HG03196 (cell line): ENCODE data around the gene SLC27A5.
A peak's percentile ranks its signal among the peaks of the same experiment; 100 is the strongest.
"Not testable (repeated sequence)": the region's sequence is repeated elsewhere in the genome, so short reads cannot be mapped to it uniquely, and the experiment has no call there.

ENCODE experiments used
- ATAC-seq: cut with Tn5 transposase; IDR thresholded peaks from one replicate; pipeline ENCODE4 v1.9.1; 2021; ENCODE audit not compliant: unreplicated experiment

Gene SLC27A5

DNA sequence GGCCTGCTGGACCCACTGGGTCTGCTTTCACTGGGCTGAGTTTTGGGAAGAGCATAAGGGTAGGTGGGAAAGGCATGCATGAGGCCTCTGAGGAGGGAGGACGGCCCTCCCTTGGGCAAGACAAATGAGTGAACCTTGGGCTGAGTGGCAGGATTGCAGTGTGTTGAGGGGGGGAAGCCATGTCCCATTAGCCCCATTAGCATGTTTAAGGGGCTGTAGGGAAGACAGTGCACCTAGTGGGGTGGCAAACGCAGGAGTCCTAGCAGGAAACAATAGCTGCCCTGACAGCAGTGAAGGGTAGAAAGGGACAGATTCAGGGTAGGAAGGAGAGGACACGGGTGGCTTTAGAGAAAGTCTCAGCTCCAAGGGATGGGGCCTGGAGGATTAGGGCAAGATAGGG is 10.9 kb upstream of the SLC27A5 start:
- ATAC-seq, result no peak

- ATAC-seq, result no peak
Observed at GRCh38 chr19:58521651-58522050, 9.9 kb upstream of the SLC27A5 start.

GRCh38 chr19:58520257-58520599 is 8.4 kb upstream of the SLC27A5 start:
- ATAC-seq, result no peak

DNA sequence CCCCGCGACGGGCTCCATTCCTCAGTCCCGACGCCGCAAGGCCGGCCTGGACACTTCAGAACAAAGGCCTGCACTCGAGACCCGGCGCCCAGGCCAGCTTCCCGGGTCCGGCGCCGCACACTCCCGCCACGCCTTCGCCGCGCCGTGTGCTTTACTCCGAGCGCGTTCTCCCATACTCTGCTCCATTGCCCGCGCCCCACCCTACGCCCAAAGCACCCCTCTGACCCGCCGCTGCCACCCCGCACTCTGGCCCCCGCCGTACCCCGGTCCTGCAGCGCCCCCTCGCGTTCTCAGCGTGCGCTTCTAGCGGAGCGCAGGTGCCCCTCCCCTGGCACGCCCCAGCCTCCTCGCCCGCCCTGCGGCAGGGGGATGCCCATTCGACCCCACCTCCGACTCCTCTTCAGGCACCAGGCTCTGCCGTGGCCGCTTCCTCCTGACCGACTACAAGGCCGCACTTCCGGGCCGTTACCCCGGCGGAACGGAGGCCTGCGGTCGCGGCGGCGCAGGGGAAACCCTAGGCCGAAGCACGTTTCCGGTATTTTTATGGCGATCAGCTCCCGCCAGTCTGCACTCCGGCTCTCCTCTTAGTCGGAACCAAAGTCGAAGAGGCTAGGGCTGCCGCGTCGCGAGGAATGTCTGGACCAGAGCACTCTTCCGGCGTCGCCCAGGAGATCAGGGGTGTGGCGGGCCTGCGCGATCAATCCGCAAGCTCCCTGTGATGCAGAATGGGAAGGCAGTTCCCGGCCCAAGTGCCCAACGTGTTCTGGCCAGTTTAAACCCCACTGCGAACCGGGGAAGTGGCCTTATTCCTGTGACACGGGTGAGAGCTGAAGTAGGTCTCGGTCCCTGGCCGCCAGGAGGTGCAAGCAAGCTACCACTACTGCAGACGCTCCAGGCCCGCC is 7.8 kb upstream of the SLC27A5 start, which contains the start of gene ZBTB45:
TSS of gene ZBTB45 (minus strand) at position 456 of the 902 bp plus-strand sequence. CDS start 2,137 bp downstream, outside the sequence.
- peak; percentile 76 for ATAC-seq

DNA sequence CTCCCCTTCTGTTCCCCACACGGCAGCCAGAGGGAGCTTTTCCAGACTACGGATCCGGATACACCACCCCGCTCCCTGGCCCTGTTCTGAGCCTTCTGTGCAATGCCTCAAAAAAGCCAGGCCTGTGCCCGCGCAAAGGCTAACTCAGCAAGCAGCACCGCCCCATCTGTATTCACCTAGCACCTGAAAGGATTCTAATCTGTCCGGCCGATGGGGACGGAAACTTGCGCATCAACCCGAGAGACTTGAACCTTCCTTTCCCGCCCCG is 7.2 kb upstream of the SLC27A5 start:
- ATAC-seq, result peak; percentile 6

- ATAC-seq, result no peak
Observed at GRCh38 chr19:58518256-58519086, 6.7 kb upstream of the SLC27A5 start.

DNA sequence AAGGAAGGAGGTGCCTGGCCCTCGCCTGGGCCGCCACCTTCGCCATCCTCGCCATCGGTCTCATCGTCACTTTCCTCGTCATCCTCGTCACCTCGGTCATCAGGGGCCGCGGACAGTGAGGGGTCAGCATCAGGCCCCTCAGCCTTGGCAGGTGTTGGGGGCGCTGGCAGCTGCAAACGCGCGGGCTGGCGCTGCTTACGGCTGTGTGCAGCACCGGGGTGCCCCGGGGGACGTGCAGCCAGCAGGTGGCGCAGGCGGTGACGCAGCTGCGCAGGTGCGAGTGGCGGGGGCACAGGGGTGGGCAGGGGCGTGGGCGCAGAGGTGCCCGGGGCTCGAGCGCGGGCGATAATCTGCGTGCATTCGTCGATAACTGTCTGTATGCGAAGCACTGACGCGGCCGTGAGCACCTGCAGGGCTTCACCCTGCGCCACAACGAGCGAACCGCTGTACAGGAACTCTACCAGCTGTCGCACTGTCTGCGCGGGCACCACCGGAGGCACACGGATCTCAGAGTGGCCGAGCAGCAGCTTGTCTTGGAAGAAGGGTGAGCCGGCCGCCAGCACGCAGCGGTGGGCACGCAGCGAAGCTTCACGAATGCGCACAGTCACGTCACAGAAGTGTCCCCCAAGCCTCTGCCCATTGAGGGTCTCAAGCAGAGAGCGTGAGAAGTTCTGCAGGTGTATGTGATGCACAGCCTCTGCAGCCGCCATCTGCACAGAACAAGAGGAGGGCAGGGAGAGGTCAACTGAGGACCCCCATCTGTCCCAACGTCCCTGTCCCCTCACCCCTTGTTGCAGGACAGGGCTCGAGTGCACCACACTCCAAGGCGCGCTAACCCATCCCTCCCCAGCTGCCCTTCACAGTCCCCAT is 5.4 kb upstream of the SLC27A5 start:
- ATAC-seq, result no peak

- ATAC-seq, result no peak
Observed at GRCh38 chr19:58516246-58516836, 4.5 kb upstream of the SLC27A5 start.

GRCh38 chr19:58515259-58515658 is 3.5 kb upstream of the SLC27A5 start:
- no peak for ATAC-seq

DNA sequence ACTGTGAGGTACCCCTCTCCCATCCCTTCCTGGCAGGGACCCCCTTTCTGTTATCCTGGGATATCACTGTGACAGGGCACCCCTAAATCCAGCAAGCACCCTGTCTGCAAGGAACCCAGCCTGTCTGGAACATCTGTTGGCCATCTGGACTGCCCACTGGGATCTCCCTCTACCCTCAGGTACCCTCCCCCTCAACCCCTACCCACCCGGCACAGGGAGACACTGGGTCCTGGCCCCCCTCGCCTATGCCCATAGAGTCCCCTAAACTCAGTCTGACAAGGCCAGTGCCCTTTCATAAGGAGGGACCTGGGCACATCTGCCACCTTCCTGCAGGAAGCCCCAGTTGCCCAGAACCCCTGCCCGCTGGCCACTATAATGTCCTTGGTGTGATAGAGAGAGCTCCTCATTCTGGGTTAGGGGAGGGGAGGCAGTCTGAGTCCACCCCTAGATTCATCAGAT is 2.8 kb upstream of the SLC27A5 start:
- no peak for ATAC-seq

- ATAC-seq, result peak; percentile 69
Observed at GRCh38 chr19:58513694-58514563, 2.1 kb upstream of the SLC27A5 start.

DNA sequence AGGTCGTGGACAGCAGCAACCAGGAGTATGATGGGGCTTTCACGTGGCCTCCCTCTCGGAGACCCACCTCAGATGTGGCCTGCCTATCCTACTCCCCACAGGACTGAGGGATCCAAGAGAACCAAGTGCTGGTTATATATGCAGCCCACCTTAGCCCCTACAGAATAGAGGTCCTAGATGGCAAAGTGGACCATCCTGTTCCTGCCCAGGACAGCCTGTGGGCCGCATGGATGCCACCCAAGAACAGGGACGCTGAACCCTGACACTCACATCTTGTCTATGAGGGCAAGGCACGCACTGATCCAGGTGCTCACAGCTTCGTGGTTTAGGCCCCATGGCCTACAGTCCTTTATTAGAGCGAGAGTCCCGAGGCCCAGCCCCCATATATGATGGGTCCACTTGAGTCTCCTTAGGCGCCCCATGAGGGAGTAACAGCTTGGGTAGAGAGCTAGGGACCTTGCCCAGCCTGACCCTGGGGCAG is 1.5 kb upstream of the SLC27A5 start:
- ATAC-seq, result no peak

GRCh38 chr19:58510084-58510862 is 1.5 kb downstream of the SLC27A5 start:
- ATAC-seq, result no peak

GRCh38 chr19:58509731-58510083 is 2.1 kb downstream of the SLC27A5 start:
- ATAC-seq, result no peak

DNA sequence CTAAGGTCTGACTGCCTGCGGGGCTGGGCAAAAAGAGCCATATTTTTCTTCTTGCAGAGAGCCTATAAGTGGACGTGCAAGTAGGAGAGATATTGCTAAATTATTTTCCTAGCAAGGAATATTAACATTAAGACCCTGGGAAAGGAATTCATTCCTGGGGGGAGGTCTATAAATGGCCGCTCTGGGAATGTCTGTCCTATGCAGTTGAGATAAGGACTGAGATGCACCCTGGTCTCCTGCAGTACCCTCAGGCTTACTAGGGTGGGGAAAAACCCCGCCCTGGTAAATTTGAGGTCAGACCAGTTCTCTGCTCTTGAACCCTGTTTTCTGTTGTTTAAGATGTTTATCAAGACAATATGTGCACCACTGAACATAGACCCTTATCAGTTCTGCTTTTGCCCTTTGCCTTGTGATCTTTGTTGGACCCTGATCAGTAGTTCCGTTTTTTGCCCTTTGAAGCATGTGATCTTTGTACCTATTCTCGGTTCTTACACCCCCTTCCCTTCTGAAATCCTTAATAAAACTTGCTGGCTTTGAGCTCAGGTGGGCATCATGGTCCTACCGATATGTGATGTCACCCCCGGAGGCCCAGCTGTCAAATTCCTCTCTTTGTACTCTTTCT is 4.1 kb downstream of the SLC27A5 start:
- ATAC-seq, result not testable (repeated sequence)

DNA sequence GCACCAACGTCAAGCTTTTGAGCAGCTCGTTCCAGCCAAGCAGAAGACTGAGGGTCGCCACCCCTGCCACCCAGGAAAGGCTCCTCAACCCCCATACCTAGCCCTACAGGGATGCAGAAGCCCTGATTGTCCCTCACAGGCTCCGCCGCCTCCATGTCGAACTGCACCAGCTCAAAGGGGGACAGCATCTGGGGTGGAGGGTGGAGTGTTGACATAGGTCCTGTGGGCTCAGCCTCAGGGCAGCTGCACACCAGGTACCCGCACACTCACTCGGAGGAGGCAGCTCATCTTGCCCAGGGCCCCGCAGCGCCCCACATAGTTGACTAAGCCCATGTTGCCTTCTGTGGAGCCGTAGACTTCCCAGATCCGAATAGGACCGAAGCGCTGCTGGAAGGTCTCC is 11.6 kb downstream of the SLC27A5 start:
- ATAC-seq, result no peak

DNA sequence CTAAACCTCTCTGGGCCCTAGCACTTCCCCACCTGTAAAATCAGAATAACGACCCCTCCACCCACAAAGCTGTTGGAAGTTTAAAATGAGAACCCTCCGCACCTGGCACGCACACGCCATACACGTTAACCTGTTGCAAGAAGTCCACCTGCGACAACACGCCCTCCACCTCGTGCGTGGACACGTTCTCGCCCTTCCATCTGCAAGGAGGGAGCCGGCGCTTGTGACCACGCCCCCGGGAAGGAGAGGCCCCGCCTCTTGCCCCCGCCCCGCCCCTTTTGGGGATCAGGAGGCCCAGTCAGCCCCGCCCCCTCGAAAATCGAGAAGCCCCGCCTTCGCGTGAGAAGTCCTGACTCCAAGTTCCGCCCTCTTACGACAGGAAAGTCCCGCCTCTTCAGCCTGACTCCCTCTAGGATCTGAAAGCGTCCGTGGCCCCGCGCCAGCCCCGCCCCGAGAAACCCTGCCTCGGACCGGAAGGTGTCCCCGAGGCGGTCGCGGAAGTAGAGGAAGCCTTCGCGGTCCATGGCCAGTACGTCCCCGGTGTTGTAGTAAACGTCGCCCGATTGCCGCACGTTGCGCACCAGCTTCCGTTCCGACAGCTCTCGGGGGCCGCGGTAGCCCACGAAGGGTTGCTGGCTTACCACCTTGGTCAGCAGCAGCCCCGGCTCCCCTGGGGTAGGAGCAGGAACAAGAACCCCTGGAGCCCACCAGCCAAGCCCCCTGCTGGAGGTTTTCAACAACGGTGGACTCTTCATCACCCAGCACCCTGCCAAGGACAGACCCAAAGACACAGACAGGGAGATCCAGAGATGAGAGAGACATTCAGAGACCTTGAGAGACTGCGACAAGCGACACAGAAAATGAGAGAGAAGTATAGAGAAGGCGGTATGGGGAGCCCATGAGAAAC is 12.5 kb downstream of the SLC27A5 start:
- peak; percentile 88 for ATAC-seq
